ENCODE data around the gene CNNM4. TPM values are rescaled to one million over a fixed set of nuclear protein-coding genes. Genes with fewer than 3 reads are reported as not detected.
A peak's percentile ranks its signal among the peaks of the same experiment; 100 is the strongest.

Gene CNNM4
- total and polyA plus RNA-seq, 2 of the 4 experiments (the other 2 are of a cell fraction) = 2.0 to 4.1 TPM

DNA sequence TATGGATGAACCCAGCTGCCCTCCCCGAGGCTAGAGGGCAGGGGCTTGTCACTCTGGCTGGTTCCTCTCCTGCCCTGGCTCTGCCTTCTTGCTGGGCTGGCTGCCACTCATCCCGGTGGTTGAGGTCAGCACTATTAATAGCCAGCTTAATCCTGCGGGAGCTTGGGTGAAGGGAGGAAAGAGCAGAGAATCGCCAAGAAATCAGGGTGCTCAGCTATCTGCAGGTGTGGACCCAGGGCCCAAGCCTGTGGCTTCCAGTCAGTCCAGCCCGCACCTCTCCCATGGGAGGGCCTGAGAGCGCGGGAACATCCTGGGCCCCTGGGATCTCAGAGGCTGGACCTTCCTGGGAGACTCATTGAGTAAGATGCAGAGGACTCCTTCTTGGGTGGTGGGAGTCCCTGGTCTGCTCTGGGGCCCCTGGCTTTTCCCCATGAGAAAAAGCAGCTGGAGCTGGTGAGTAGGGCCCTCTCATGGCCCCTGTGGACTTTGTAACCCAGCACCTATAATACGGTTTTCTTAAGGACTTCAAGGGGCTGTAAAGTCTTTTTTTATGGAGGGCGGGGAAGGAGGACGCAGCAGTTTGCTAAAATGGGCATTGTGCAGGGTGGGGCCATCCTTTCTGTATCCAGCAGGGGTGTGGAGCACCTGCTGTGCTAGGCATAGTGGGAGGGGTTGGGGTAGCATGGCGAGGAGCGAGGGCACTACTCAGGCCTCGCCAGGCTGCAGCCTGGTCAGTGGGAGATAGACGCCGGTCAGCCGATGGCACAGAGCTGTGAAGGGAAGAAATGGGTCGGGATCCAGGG, 27.9 kb downstream of the CNNM4 start:
- WGBS, 2 experiments (ENCODE audit: extremely low coverage in 2 of 2, insufficient read length in 1 of 2) = 71% methylated on average over 3 of the region's 17 CpGs; no CpG with 5 or more reads in 1 of the 2 experiments
- ATAC-seq (ENCODE audit: low read depth) (peak; percentile 40), DNase-seq (peak; percentile 15)
- no peak overlapping the region for H3K23ac ChIP-seq (ENCODE audit: low read depth, low read length)
- H3K56ac ChIP-seq (ENCODE audit: extremely low read depth, insufficient read depth, low read length) = no peak overlapping the region
- dilution Hi-C loops (cut with HindIII; ENCODE audit: low sequenced_read_pairs, unreplicated experiment) (no loop called here), intact Hi-C loops (cut with micrococcal nuclease) (no loop called here), in situ Hi-C loops (cut with MboI; ENCODE audit: low sequenced_read_pairs) (no loop called here)
- POLR2A ChIA-PET (ENCODE audit: unreplicated experiment) = no interaction called here
- H3K27ac ChIP-seq (ENCODE audit: insufficient read depth, low read length) = no peak overlapping the region
- no peak overlapping the region; the same call in 1 of the 2 replicates for H3K14ac ChIP-seq (replicated peaks; ENCODE audit: low read depth, low read length)
- H4K91ac ChIP-seq (ENCODE audit: insufficient read depth, low read depth, low read length) = no peak overlapping the region
- no peak overlapping the region for H4K5ac ChIP-seq (ENCODE audit: low read depth, low read length)
- no peak overlapping the region for H3K18ac ChIP-seq (ENCODE audit: low read depth, low read length)
- peaks cover 6% of the 10 kb centered on the region for H3K4me1 ChIP-seq (ENCODE audit: control insufficient read depth, insufficient read depth, low read length)
- no peak overlapping the region for H3K4ac ChIP-seq (ENCODE audit: low read depth, low read length)
- H3K79me1 ChIP-seq (ENCODE audit: low read depth in 1 of 2, low read length in 2 of 2) = no peaks in the 10 kb centered on the region; a peak in 1 of 4 replicates
- CTCF ChIA-PET = no interaction called here
- no peaks in the 10 kb centered on the region for H3K36me3 ChIP-seq (ENCODE audit: control insufficient read depth, insufficient read depth, low read length)
- no peak overlapping the region for H2BK20ac ChIP-seq (ENCODE audit: low read depth, low read length)
- H3K9me3 ChIP-seq (ENCODE audit: control insufficient read depth, insufficient read depth, low read length) = no peaks in the 10 kb centered on the region
- no peak overlapping the region for H2AK9ac ChIP-seq (replicated peaks; ENCODE audit: low read depth, low read length, poor library complexity)
- H2BK15ac ChIP-seq (ENCODE audit: low read depth, low read length) = no peak overlapping the region
- H4K20me1 ChIP-seq (ENCODE audit: insufficient read depth, low read length) = peaks cover 2% of the 10 kb centered on the region
- peak overlapping the region; percentile 8 for H2AFZ ChIP-seq (replicated peaks; ENCODE audit: low read length, poor library complexity)
- no peak for TF ChIP-seq MAZ (IDR thresholded peaks at IDR 0.05; ENCODE audit: borderline replicate concordance, low read depth, low read length)
- TF ChIP-seq CEBPB (IDR thresholded peaks at IDR 0.05; ENCODE audit: low read depth, low read length) = no peak
- TF ChIP-seq RFX5 (IDR thresholded peaks at IDR 0.05; ENCODE audit: low read depth, low read length) = no peak
- TF ChIP-seq POLR2A (IDR thresholded peaks at IDR 0.05; ENCODE audit: low read depth, low read length) = no peak
- TF ChIP-seq, protein P1, sequence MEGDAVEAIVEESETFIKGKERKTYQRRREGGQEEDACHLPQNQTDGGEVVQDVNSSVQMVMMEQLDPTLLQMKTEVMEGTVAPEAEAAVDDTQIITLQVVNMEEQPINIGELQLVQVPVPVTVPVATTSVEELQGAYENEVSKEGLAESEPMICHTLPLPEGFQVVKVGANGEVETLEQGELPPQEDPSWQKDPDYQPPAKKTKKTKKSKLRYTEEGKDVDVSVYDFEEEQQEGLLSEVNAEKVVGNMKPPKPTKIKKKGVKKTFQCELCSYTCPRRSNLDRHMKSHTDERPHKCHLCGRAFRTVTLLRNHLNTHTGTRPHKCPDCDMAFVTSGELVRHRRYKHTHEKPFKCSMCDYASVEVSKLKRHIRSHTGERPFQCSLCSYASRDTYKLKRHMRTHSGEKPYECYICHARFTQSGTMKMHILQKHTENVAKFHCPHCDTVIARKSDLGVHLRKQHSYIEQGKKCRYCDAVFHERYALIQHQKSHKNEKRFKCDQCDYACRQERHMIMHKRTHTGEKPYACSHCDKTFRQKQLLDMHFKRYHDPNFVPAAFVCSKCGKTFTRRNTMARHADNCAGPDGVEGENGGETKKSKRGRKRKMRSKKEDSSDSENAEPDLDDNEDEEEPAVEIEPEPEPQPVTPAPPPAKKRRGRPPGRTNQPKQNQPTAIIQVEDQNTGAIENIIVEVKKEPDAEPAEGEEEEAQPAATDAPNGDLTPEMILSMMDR (conservative IDR thresholded peaks at IDR 0.05; ENCODE audit: low read depth, low read length) = no peak
- TF ChIP-seq MAFK (IDR thresholded peaks at IDR 0.05; ENCODE audit: low read depth, low read length) = no peak
- no peak for TF ChIP-seq FOS (IDR thresholded peaks at IDR 0.05; ENCODE audit: low read depth, low read length)
- no peak for TF ChIP-seq SMC3 (IDR thresholded peaks at IDR 0.05; ENCODE audit: low read depth, low read length)
- TF ChIP-seq BHLHE40 (IDR thresholded peaks at IDR 0.05; ENCODE audit: low read depth, low read length) = no peak
- no peak for TF ChIP-seq CHD1 (IDR thresholded peaks at IDR 0.05; ENCODE audit: low read depth, low read length)
- TF ChIP-seq RAD21 (IDR thresholded peaks at IDR 0.05; ENCODE audit: low read length) = no peak
- no peak for TF ChIP-seq MXI1 (IDR thresholded peaks at IDR 0.05; ENCODE audit: borderline replicate concordance, low read depth, low read length)
- TF ChIP-seq, protein P2, sequence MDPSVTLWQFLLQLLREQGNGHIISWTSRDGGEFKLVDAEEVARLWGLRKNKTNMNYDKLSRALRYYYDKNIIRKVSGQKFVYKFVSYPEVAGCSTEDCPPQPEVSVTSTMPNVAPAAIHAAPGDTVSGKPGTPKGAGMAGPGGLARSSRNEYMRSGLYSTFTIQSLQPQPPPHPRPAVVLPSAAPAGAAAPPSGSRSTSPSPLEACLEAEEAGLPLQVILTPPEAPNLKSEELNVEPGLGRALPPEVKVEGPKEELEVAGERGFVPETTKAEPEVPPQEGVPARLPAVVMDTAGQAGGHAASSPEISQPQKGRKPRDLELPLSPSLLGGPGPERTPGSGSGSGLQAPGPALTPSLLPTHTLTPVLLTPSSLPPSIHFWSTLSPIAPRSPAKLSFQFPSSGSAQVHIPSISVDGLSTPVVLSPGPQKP (IDR thresholded peaks at IDR 0.05; ENCODE audit: borderline replicate concordance, low read depth, low read length) = no peak
- TF ChIP-seq RCOR1 (IDR thresholded peaks at IDR 0.05; ENCODE audit: insufficient replicate concordance, low read length) = no peak
- peaks cover 11% of the 10 kb centered on the region for H3K9me1 ChIP-seq (ENCODE audit: insufficient read depth, low read length)
- peak overlapping the region; percentile 73; the same call in 1 of the 2 replicates for H2AK5ac ChIP-seq (ENCODE audit: low read depth, low read length)
- no TSS peak for BruUV-seq (replicated peaks)
- no peak overlapping the region for H2BK120ac ChIP-seq (ENCODE audit: low read depth, low read length)
- no peak overlapping the region for H2BK5ac ChIP-seq (ENCODE audit: low read depth, low read length, poor library complexity, severe bottlenecking)
- no peak overlapping the region for H3K4me3 ChIP-seq (ENCODE audit: insufficient read depth, low read depth, low read length)
- no peaks in the 10 kb centered on the region for H3K27me3 ChIP-seq (ENCODE audit: control insufficient read depth, insufficient read depth, low read length)
- no peak overlapping the region for H3K4me2 ChIP-seq (ENCODE audit: low read depth, low read length)
- H4K8ac ChIP-seq (ENCODE audit: low read depth in 2 of 2, low read length in 2 of 2) = no peak overlapping the region
- no peak overlapping the region for H3K9ac ChIP-seq (ENCODE audit: low read depth, low read length)
